Activated T-helper 1 cell treated with anti-CD3 and anti-CD28 coated beads, Interleukin-2, amount 50 U/mL, for 16 hours (primary cell): ENCODE measurements around the gene ASCL3.
"Not testable (repeated sequence)": the region's sequence is repeated elsewhere in the genome, so short reads cannot be mapped to it uniquely, and the experiment has no call there.

ENCODE experiments used
- DNase-seq, 2 donors: peaks; one replicate each; pipeline ENCODE4 v3.0.0-alpha.2; 2020; ENCODE audit warnings: low read depth in 1 of 2, low spot score in 1 of 2

ASCL3 gene

GRCh38 chr11:8911029-8911823, 31.6 kb downstream of the ASCL3 start, which contains the start of gene AKIP1:
TSS of gene AKIP1 (plus strand) at chr11:8911189. CDS start at chr11:8911450, 261 bp downstream.
- peak; percentile 48 to 71 for DNase-seq

- no peak for DNase-seq
Observed at GRCh38 chr11:8910649-8911026, 32.2 kb downstream of the ASCL3 start.

- DNase-seq = no peak
Observed at GRCh38 chr11:8908099-8908498, 34.7 kb downstream of the ASCL3 start.

GRCh38 chr11:8907116-8907515, 35.7 kb downstream of the ASCL3 start:
- DNase-seq = no peak

- DNase-seq = no peak
Observed at GRCh38 chr11:8905528-8906165, 37.2 kb downstream of the ASCL3 start.

- DNase-seq = no peak
Observed at GRCh38 chr11:8899119-8899753, 43.6 kb downstream of the ASCL3 start.

GRCh38 chr11:8891185-8891584, 51.6 kb downstream of the ASCL3 start:
- DNase-seq = not testable (repeated sequence)
